Neural cell (in vitro differentiated cells): ENCODE measurements around the gene TMEM196. TPM values are rescaled to one million over a fixed set of nuclear protein-coding genes. Genes with fewer than 3 reads are reported as not detected.

ENCODE experiments used
- H2AFZ ChIP-seq: fragments of 200-600, 300-800 bp; sonication (generic), shearing (Covaris generic); 2 replicates; pipeline ENCODE4 v1.6.0; 2014; ENCODE audit warnings: low read depth, mild to moderate bottlenecking, antibody characterized with exemption, low read length, moderate library complexity
- H3F3A ChIP-seq: fragments of 200-600 bp; shearing (Covaris generic); 2 replicates; pipeline ENCODE4 v1.6.1; 2016; ENCODE audit warnings: mild to moderate bottlenecking, moderate library complexity, mixed read lengths, antibody characterized with exemption, low read length; ENCODE audit not compliant: insufficient read depth, poor library complexity, severe bottlenecking
- H3K27ac ChIP-seq: fragments of 200-600, 300-800 bp; sonication (generic), shearing (Covaris generic); 2 replicates; pipeline ENCODE4 v1.5.1; 2014; ENCODE audit warnings: mild to moderate bottlenecking, low read length, moderate library complexity
- H3K27me3 ChIP-seq: fragments of 300-800, 200-600 bp; sonication (generic), shearing (Covaris generic); 2 replicates; pipeline ENCODE4 v1.6.0; 2014; ENCODE audit warnings: mild to moderate bottlenecking, low read depth, low read length, moderate library complexity; ENCODE audit not compliant: insufficient read depth
- H3K36me3 ChIP-seq: fragments of 300-800, 200-600 bp; sonication (generic), shearing (Covaris generic); 2 replicates; pipeline ENCODE4 v1.5.1; 2014; ENCODE audit warnings: mild to moderate bottlenecking, antibody characterized with exemption, low read length, moderate library complexity; ENCODE audit not compliant: insufficient read depth
- H3K4me2 ChIP-seq: fragments of 300-800, 200-600 bp; sonication (generic), shearing (Covaris generic); 2 replicates; pipeline ENCODE4 v1.6.0; 2014; ENCODE audit warnings: mild to moderate bottlenecking, low read length
- H3K4me3 ChIP-seq: fragments of 300-800, 200-600 bp; sonication (generic), shearing (Covaris generic); 2 replicates; pipeline ENCODE4 v1.5.1; 2014; ENCODE audit warnings: mild to moderate bottlenecking, low read length, moderate library complexity
- H3K79me2 ChIP-seq: fragments of 200-600 bp; shearing (Covaris generic); replicated peaks from 2 replicates; pipeline ENCODE4 v1.6.0; 2014; ENCODE audit warnings: mild to moderate bottlenecking, low read length, moderate library complexity; ENCODE audit not compliant: insufficient read depth
- H3K9ac ChIP-seq: fragments of 300-800, 200-600 bp; sonication (generic), shearing (Covaris generic); 2 replicates; pipeline ENCODE4 v1.6.1; 2016; ENCODE audit warnings: mild to moderate bottlenecking, low read length, mixed read lengths
- H3K9me2 ChIP-seq: fragments of 200-600 bp; shearing (Covaris generic); 2 replicates; pipeline ENCODE4 v1.6.1; 2016; ENCODE audit warnings: mild to moderate bottlenecking, low read length, mixed read lengths; ENCODE audit not compliant: insufficient read depth
- H3K9me3 ChIP-seq: fragments of 200-600, 300-800 bp; sonication (generic), shearing (Covaris generic); 2 replicates; pipeline ENCODE4 v1.6.1; 2016; ENCODE audit warnings: mild to moderate bottlenecking, mixed run types, low read length, moderate library complexity, mixed read lengths
- H4K20me1 ChIP-seq: fragments of 200-600 bp; shearing (Covaris generic); 2 replicates; pipeline ENCODE4 v1.6.1; 2016; ENCODE audit warnings: mild to moderate bottlenecking, mixed run types; ENCODE audit not compliant: insufficient read depth
- EP300 ChIP-seq: fragments of 450-650 bp; conservative IDR thresholded peaks from 2 replicates; pipeline ENCODE4 v1.6.1; 2014; ENCODE audit warnings: antibody characterized with exemption, mild to moderate bottlenecking, moderate library complexity; ENCODE audit not compliant: poor library complexity, severe bottlenecking
- EZH2 ChIP-seq: fragments of 200-600, 300-800 bp; shearing (Covaris generic), sonication (generic); IDR thresholded peaks from 2 replicates; pipeline ENCODE4 v1.6.1; 2014; ENCODE audit warnings: antibody characterized with exemption, low read length, borderline replicate concordance, mild to moderate bottlenecking; ENCODE audit not compliant: insufficient read depth, poor library complexity, severe bottlenecking
- MXI1 ChIP-seq: fragments of 450-650 bp; conservative IDR thresholded peaks from 2 replicates; pipeline ENCODE4 v1.6.1; 2014; ENCODE audit warnings: antibody characterized with exemption, mild to moderate bottlenecking; ENCODE audit not compliant: poor library complexity, severe bottlenecking
- POLR2AphosphoS5 ChIP-seq: IDR thresholded peaks from 2 replicates; pipeline ENCODE4 v1.6.1; 2012
- RAD21 ChIP-seq: fragments of 450-650 bp; conservative IDR thresholded peaks from 2 replicates; pipeline ENCODE4 v1.6.1; 2014; ENCODE audit warnings: antibody characterized with exemption, mild to moderate bottlenecking, moderate library complexity
- SMC3 ChIP-seq: fragments of 450-650 bp; conservative IDR thresholded peaks from 2 replicates; pipeline ENCODE4 v1.6.1; 2014; ENCODE audit warnings: antibody characterized with exemption, mild to moderate bottlenecking, moderate library complexity; ENCODE audit not compliant: poor library complexity
- TAF1 ChIP-seq: IDR thresholded peaks from 2 replicates; pipeline ENCODE4 v1.6.1; 2012; ENCODE audit warnings: low read depth
- polyA plus RNA-seq: library from polyadenylated mRNA; depleted of rRNA; stranded (reverse); fragments of >200 nt; gene quantifications from 2 replicates; pipeline ENCODE4 v1.2.3, GENCODE V29; 2014
- TF ChIP-seq, protein P1 (sequence below): IDR thresholded peaks from 2 replicates; pipeline ENCODE4 v1.6.1; 2012; ENCODE audit warnings: borderline replicate concordance
- TF ChIP-seq, protein P2 (sequence below): fragments of 450-650 bp; IDR thresholded peaks from 2 replicates; pipeline ENCODE4 v1.5.1; 2014; ENCODE audit warnings: antibody characterized with exemption, mild to moderate bottlenecking, moderate library complexity; ENCODE audit not compliant: poor library complexity, severe bottlenecking

Gene TMEM196
- polyA plus RNA-seq, 1 donor from 2014 or later, result 35.7 TPM

DNA sequence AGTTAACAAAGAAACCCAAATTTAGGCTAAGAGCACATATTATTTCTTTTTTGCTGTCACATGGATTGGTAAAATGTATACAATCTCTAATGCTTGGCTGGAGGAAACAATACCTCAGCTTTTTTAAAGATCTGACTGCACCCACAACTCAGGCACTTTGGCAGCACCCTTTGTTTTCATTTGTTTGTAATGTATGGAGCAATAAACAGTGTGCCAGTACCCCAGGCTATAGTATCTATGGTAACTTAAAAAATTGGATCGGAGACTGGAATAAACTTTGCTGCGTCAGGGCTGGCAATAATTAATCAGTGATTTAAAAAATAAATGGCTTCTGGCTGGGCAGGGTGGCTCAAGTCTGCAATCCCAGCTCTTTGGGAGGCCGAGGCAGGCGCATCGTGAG, 91.8 kb downstream of the TMEM196 start:
- no peak overlapping the region for H3K9ac ChIP-seq

DNA sequence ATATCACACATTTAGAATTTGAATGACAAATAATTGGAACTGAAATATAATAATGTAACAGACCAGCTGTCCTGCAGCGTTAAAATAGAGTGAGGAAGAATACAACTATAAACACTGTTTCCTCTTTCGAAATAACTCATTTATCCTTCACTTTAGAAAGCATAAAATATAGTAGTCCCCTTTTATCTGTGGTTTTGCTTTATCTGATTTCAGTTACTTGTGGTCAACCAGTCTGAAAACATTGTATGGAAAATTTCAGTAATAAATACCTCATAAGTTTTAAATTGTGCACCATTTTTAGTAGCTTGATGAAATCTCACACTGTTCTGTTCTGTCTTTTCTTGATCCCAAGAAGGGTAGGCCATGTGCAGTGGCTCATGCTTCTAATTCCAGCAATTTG, 96.2 kb downstream of the TMEM196 start:
- TF ChIP-seq SMC3 (no peak), EZH2 (no peak), RAD21 (no peak), TAF1 (no peak), EP300 (no peak), POLR2AphosphoS5 (no peak), MXI1 (no peak)
- TF ChIP-seq, protein P1, sequence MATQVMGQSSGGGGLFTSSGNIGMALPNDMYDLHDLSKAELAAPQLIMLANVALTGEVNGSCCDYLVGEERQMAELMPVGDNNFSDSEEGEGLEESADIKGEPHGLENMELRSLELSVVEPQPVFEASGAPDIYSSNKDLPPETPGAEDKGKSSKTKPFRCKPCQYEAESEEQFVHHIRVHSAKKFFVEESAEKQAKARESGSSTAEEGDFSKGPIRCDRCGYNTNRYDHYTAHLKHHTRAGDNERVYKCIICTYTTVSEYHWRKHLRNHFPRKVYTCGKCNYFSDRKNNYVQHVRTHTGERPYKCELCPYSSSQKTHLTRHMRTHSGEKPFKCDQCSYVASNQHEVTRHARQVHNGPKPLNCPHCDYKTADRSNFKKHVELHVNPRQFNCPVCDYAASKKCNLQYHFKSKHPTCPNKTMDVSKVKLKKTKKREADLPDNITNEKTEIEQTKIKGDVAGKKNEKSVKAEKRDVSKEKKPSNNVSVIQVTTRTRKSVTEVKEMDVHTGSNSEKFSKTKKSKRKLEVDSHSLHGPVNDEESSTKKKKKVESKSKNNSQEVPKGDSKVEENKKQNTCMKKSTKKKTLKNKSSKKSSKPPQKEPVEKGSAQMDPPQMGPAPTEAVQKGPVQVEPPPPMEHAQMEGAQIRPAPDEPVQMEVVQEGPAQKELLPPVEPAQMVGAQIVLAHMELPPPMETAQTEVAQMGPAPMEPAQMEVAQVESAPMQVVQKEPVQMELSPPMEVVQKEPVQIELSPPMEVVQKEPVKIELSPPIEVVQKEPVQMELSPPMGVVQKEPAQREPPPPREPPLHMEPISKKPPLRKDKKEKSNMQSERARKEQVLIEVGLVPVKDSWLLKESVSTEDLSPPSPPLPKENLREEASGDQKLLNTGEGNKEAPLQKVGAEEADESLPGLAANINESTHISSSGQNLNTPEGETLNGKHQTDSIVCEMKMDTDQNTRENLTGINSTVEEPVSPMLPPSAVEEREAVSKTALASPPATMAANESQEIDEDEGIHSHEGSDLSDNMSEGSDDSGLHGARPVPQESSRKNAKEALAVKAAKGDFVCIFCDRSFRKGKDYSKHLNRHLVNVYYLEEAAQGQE, result no peak
- TF ChIP-seq, protein P2, sequence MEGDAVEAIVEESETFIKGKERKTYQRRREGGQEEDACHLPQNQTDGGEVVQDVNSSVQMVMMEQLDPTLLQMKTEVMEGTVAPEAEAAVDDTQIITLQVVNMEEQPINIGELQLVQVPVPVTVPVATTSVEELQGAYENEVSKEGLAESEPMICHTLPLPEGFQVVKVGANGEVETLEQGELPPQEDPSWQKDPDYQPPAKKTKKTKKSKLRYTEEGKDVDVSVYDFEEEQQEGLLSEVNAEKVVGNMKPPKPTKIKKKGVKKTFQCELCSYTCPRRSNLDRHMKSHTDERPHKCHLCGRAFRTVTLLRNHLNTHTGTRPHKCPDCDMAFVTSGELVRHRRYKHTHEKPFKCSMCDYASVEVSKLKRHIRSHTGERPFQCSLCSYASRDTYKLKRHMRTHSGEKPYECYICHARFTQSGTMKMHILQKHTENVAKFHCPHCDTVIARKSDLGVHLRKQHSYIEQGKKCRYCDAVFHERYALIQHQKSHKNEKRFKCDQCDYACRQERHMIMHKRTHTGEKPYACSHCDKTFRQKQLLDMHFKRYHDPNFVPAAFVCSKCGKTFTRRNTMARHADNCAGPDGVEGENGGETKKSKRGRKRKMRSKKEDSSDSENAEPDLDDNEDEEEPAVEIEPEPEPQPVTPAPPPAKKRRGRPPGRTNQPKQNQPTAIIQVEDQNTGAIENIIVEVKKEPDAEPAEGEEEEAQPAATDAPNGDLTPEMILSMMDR, result no peak
- H4K20me1 ChIP-seq, result no peaks in the 10 kb centered on the region
- no peaks in the 10 kb centered on the region for H3K27me3 ChIP-seq
- H3F3A ChIP-seq, result no peaks in the 10 kb centered on the region
- no peak overlapping the region for H3K4me3 ChIP-seq
- no peaks in the 10 kb centered on the region for H3K9me3 ChIP-seq
- H3K27ac ChIP-seq, result no peak overlapping the region
- no peaks in the 10 kb centered on the region for H3K9me2 ChIP-seq
- no peaks in the 10 kb centered on the region for H3K79me2 ChIP-seq
- H2AFZ ChIP-seq, result no peak overlapping the region
- no peaks in the 10 kb centered on the region for H3K36me3 ChIP-seq
- H3K9ac ChIP-seq, result no peak overlapping the region
- no peak overlapping the region for H3K4me2 ChIP-seq

More for the DNA sequence above, 91.8 kb downstream of the TMEM196 start:
- no peaks in the 10 kb centered on the region for H3K9me3 ChIP-seq
- TF ChIP-seq, protein P1, result no peak
- no peak for TF ChIP-seq RAD21
- no peaks in the 10 kb centered on the region for H3K79me2 ChIP-seq
- H3K9me2 ChIP-seq, result no peaks in the 10 kb centered on the region
- no peaks in the 10 kb centered on the region for H3K27me3 ChIP-seq
- no peak overlapping the region for H3K4me3 ChIP-seq
- no peak overlapping the region for H3K27ac ChIP-seq
- no peak overlapping the region for H2AFZ ChIP-seq
- no peaks in the 10 kb centered on the region for H3F3A ChIP-seq
- H3K4me2 ChIP-seq, result no peak overlapping the region
- H3K36me3 ChIP-seq, result no peaks in the 10 kb centered on the region
- no peaks in the 10 kb centered on the region for H4K20me1 ChIP-seq
